HEK293T (cell line): Measurements from ENCODE around the gene RBM25.

ENCODE experiments used
- ARNT ChIP-seq: fragments of 450-650 bp; IDR thresholded peaks from 2 replicates; pipeline ENCODE4 v1.6.1; 2017; ENCODE audit warnings: mild to moderate bottlenecking
- BHLHE40 ChIP-seq: fragments of 450-650 bp; IDR thresholded peaks from 2 replicates; pipeline ENCODE4 v1.6.1; 2016; ENCODE audit warnings: mild to moderate bottlenecking, moderate library complexity, borderline replicate concordance
- ELF4 ChIP-seq: fragments of 450-650 bp; IDR thresholded peaks from 2 replicates; pipeline ENCODE4 v1.6.1; 2017; ENCODE audit warnings: antibody characterized with exemption
- L3MBTL2 ChIP-seq: fragments of 450-650 bp; conservative IDR thresholded peaks from 2 replicates; pipeline ENCODE4 v1.6.1; 2016; ENCODE audit warnings: mild to moderate bottlenecking
- LEF1 ChIP-seq: fragments of 450-650 bp; IDR thresholded peaks from 2 replicates; pipeline ENCODE4 v1.6.1; 2017; ENCODE audit warnings: mild to moderate bottlenecking, borderline replicate concordance
- NFRKB ChIP-seq: fragments of 450-650 bp; IDR thresholded peaks from 2 replicates; pipeline ENCODE4 v1.6.1; 2016; ENCODE audit warnings: mild to moderate bottlenecking, moderate library complexity
- SP1 ChIP-seq: fragments of 450-650 bp; IDR thresholded peaks from 2 replicates; pipeline ENCODE4 v1.6.1; 2017
- SUZ12 ChIP-seq: fragments of 450-650 bp; IDR thresholded peaks from 2 replicates; pipeline ENCODE4 v1.6.1; 2016; ENCODE audit warnings: mild to moderate bottlenecking
- ZNF384 ChIP-seq: fragments of 450-650 bp; IDR thresholded peaks from 2 replicates; pipeline ENCODE4 v1.6.1; 2016

DNA sequence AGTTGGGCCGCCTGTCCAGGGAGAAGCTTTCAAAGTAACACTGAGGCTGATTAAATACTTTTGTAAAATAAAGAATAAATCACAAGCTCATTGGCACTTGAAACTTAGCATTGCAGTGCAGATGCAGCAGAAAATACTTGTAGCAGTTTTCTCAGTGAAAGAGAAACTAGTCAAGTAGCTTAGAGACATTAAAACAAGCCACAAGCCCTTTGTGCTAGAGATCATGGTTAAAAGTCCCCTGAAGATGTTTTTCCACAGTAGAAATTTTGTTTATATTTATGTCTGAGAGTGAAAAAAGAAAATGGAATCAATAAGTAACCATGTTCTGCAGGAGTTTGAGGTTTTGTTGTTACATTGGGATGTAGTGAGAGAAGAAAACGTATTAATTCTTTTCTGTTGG lies 83.9 kb downstream of the RBM25 start:
- TF ChIP-seq ELF4, result no peak
- no peak for TF ChIP-seq NFRKB
- TF ChIP-seq SUZ12, result no peak
- no peak for TF ChIP-seq ZNF384
- TF ChIP-seq SP1, result no peak
- TF ChIP-seq ARNT, result no peak
- no peak for TF ChIP-seq LEF1
- TF ChIP-seq BHLHE40, result no peak
- TF ChIP-seq L3MBTL2, result no peak
